ENCODE data around the gene SRSF2. TPM values are rescaled to one million over a fixed set of nuclear protein-coding genes. Genes with fewer than 3 reads are reported as not detected.
"Not testable (repeated sequence)": the region's sequence is repeated elsewhere in the genome, so short reads cannot be mapped to it uniquely, and the experiment has no call there.

The SRSF2 gene
- total RNA-seq (2014; rRNA removed; shearing (Covaris generic)), result 232 and 251 TPM in 2 replicates

GRCh38 chr17:76737082-76737675, at the start of gene SRSF2:
TSS of gene SRSF2 (minus strand) at chr17:76737331. CDS start at chr17:76737160, 171 bp downstream.
- peak; percentile 97 for DNase-seq (ENCODE audit: low read depth)

GRCh38 chr17:76784926-76785325, 47.8 kb upstream of the SRSF2 start:
- no peak for DNase-seq (ENCODE audit: low read depth)

GRCh38 chr17:76783146-76783545, 46.0 kb upstream of the SRSF2 start:
- DNase-seq (ENCODE audit: low read depth), result no peak

GRCh38 chr17:76781056-76781982, 44.2 kb upstream of the SRSF2 start:
- DNase-seq (ENCODE audit: low read depth), result no peak

GRCh38 chr17:76775021-76775600, 38.0 kb upstream of the SRSF2 start:
- DNase-seq (ENCODE audit: low read depth), result no peak

GRCh38 chr17:76772842-76773525, 35.9 kb upstream of the SRSF2 start:
- peak; percentile 93 for DNase-seq (ENCODE audit: low read depth)

GRCh38 chr17:76758570-76758969, 21.4 kb upstream of the SRSF2 start:
- no peak for DNase-seq (ENCODE audit: low read depth)

GRCh38 chr17:76757256-76757655, 20.1 kb upstream of the SRSF2 start:
- no peak for DNase-seq (ENCODE audit: low read depth)

GRCh38 chr17:76755285-76755684, 18.2 kb upstream of the SRSF2 start:
- no peak for DNase-seq (ENCODE audit: low read depth)

GRCh38 chr17:76753061-76753961, 16.2 kb upstream of the SRSF2 start:
- no peak for DNase-seq (ENCODE audit: low read depth)

- DNase-seq (ENCODE audit: low read depth), result no peak
Measured at GRCh38 chr17:76752006-76752405, 14.9 kb upstream of the SRSF2 start.

GRCh38 chr17:76751416-76751993, 14.4 kb upstream of the SRSF2 start:
- no peak for DNase-seq (ENCODE audit: low read depth)

- DNase-seq (ENCODE audit: low read depth), result no peak
Measured at GRCh38 chr17:76748657-76749056, 11.5 kb upstream of the SRSF2 start.

GRCh38 chr17:76747716-76748363, 10.7 kb upstream of the SRSF2 start:
- DNase-seq (ENCODE audit: low read depth), result peak; percentile 54

- DNase-seq (ENCODE audit: low read depth), result peak; percentile 35
Measured at GRCh38 chr17:76745785-76746184, 8.7 kb upstream of the SRSF2 start.

GRCh38 chr17:76744747-76745146, 7.6 kb upstream of the SRSF2 start:
- no peak for DNase-seq (ENCODE audit: low read depth)

- no peak for DNase-seq (ENCODE audit: low read depth)
Measured at GRCh38 chr17:76742958-76743357, 5.8 kb upstream of the SRSF2 start.

GRCh38 chr17:76740329-76741118, 3.4 kb upstream of the SRSF2 start:
- no peak for DNase-seq (ENCODE audit: low read depth)

- not testable (repeated sequence) for DNase-seq (ENCODE audit: low read depth)
Measured at GRCh38 chr17:76739568-76740115, 2.5 kb upstream of the SRSF2 start.
